GM19099 (cell line): ENCODE results near the gene KRT23.

Source experiments
- POLR2A ChIP-seq: IDR thresholded peaks from 3 replicates; pipeline ENCODE4 v1.6.1; 2011; ENCODE audit warnings: low read depth; ENCODE audit not compliant: insufficient read length; ENCODE audit errors: extremely low read depth

The KRT23 gene

DNA sequence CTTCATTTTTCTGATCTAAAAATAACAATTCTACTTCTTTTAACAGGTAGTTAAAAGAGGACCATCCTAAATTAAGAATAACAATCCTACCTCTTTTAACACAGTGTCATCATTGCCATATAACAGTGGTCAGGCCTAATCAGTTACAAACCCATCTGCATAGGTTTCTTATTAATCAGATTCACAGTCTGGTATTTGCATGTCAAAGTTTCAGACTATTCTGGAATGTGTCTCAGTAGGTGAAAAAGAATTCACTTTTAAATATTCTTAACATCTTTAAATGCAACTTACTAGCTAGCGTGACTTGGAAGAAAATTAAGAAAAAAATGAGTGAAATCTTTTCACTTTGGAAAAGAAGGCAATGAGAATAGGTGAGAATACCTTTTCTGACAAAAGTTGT, 63.6 kb downstream of the KRT23 start:
- no peak for TF ChIP-seq POLR2A

DNA sequence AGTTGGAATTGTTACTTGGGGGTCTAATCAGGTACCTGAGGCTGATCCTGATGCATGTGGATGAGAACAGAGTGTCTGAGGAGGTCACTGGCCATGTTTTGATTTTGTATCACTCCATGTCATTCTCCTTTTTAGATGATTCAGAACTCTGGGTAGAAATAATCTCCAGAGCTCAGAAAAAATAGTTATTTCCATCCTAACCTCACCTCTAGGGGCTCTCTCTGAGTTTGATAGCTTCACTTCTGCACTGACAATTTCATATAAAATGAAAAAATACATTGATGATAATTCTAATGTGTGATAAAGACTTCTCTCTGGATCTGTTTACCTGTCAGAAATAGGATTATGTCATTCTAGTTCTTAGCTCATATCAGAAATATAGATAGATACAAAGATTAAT, 64.2 kb downstream of the KRT23 start:
- no peak for TF ChIP-seq POLR2A
